LHCN-M2 (cell line): ENCODE measurements around the gene MDP1. TPM values are rescaled to one million over a fixed set of nuclear protein-coding genes. Genes with fewer than 3 reads are reported as not detected.
"Not testable (repeated sequence)": the region's sequence is repeated elsewhere in the genome, so short reads cannot be mapped to it uniquely, and the experiment has no call there.

Experiments used
- DNase-seq: peaks from one replicate; pipeline ENCODE4 v3.0.0-alpha.2; 2012; ENCODE audit warnings: low read depth
- total RNA-seq: library from RNA; depleted of rRNA; stranded (reverse); fragments of >200 nt; gene quantifications from 2 replicates; pipeline ENCODE4 v1.2.3, GENCODE V29; 2014

Gene MDP1
- total RNA-seq, 1 experiment from 2014 or later = 16.6 TPM

DNA sequence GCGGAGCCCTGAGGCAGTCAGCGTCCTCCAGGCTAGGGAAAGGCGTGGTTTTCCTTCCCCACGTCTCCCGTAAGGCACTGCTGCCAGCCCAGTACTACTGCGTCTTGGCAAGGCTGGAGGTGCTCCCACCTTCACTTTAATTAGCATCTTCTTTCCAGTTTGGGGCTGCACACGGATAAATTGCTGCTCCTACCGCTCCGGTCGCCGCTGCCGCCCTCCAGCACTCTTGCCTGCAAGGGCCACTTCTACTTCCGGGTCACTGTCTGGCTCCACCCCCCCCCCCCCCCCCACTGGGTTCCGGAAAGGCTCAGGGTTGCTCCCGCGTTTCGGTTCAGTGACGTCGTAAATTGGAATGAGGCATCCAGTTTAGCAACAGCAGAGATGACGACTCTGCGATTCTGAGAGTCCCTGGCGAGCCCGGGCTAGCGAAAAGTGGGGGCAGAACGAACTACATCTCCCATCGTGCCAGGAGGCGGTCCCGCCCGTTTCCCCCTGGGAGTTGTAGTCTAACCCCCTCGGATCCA, 16.3 kb upstream of the MDP1 start, which contains the start of gene NEDD8:
Gene NEDD8, minus strand, starts transcription at position 247 of the 524 bp plus-strand sequence. Its CDS starts 100 bp downstream, at position 147.
- peak; percentile 98 for DNase-seq

DNA sequence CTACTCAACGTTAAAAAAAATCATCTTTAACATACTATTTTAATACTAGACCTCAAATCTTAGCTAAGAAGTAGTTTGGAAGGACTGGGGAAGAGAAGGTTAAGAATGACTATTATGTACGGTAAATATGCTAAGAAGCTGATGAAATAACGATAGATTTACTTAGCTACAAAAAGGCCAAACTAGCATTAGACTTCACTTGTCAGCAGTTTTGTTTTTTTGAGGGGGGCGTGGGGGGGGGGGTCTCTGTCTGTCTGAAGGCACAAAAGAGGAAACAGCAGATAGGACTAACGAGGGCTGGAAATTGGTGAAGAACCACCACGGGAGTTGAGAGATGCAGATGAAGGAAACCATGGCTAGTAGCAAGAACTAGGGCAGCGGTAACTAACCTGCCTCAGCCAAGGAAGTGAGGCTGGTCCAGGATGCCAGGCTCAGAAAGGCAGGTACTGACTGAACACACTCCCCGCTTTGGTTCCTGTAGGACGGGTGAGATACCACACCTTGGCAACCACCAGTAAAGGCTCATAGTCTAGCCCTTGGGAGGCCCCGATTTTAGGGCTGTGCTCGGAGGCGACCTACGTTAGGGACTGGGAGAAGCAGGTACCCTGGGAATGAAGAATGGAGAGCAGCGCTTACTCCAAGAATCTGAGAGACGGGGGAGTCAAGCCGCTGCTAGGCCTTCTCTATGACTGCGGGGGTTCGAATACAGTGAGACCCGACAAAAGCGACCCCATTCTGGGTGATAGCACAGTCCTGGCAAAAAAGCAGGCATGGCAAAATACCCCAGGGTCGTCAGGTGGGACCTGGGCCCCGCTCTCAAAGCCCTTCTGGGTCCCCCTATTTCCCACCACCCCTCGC, 15.6 kb upstream of the MDP1 start:
- DNase-seq = no peak

DNA sequence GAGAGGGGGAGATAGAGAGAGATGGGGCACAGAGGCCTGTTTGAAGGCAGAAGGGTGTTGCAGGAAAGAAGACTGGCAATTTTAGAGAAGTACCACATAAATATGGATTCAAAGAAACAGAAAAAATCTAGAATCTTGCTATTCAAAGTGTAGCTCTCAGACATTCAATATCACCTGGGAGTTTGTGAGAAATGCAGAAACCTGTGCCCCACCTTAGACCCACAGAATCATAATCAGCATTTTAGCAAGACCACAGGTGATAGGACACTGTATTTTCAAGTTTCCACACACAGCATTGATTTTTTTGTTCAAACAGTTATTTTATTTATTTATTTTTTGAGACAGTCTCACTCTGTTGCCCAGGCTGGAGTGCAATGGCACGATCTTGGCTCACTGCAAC, 13.0 kb upstream of the MDP1 start:
- DNase-seq = no peak

DNA sequence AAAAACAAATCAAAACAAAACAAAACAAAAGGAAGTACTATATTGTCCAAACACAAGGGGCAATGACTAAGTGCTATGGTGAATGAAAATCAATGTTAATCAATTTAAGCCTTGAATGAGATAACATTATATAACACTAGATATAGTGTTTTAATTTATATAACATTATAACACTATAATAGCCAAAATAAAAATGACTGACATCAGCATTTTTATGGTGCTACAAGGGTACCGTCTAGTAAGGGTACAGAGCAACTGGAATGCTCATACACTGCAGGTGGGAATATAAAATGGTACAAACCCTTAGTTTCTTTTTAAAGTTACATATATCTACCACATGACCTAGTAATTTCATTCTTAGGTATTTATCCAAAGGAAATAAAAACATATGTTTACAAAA, 10.6 kb upstream of the MDP1 start:
- DNase-seq = no peak

DNA sequence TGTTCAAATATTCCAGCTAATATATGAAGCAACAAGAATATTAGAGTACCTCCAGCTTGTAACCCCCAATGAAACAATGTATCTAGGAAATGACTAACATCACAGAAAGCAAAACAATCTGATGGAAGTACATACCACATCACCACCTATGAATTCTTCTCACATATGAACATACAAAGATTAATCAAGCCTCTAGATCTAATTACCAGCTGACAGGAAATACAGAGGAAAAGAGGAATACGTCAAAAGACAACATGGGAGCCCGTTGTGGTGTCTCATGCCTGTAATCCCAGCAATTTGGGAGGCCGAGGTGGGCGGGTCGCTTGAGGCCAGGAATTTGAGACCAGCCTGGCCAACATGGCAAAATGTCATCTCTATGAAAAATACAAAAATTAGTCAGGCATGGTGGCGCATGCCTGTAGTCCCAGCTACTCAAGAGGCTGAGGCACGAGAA, 8.8 kb upstream of the MDP1 start:
- DNase-seq = peak; percentile 83

DNA sequence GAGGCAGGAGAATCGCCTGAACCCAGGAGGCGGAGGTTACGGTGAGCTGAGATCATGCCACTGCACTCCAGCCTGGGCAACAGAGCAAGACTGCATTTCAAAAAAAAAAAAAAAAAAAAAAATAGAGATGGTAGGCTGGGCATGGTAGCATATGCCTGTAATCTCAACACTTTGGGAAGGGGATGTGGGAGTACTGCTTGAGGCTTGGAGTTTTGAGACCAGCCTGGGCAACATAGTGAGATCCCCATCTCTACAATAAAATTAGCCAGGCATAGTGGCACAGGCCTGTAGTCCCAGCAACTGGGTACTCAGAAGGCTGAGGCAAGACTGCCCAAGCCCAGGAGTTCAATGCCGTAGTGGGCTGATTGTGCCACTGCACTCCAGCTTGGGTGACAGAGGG, 7.1 kb upstream of the MDP1 start:
- not testable (repeated sequence) for DNase-seq

DNA sequence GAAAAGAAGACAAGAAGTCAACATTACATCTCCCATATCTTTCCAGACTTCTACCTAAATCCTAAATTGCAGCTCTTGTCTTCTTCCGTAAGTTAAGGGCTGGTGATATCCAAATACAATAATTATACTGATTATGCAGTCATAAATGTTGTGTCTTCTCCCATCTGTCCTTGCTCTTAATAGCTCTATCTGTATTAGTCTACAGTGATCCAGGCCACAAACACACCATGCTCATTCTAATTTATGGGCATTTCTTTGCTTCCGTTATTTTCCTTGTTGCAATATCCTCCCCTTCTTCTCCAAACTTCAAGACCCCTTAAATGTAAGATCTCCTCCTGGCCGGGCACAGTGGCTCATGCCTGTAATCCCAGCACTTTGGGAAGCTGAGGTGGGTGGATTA, 3.7 kb upstream of the MDP1 start:
- no peak for DNase-seq

DNA sequence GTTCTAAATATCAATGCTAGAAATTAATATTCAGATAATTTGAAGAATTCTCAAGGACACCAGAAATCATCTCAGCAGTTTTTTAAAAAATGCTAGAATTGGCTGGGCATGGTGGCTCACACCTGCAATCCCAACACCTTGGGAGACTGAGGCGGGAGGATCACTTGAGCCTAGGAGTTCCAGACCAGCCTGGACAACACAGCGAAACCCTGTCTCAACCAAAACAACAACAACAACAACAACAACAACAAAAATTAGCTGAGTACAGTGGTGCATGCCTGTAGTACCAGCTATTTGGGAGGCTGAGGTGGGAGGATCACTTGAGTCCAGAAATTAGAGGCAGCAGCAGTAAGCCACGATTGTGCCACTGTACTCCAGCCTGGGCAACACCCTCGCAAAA, 3.2 kb upstream of the MDP1 start:
- no peak for DNase-seq

DNA sequence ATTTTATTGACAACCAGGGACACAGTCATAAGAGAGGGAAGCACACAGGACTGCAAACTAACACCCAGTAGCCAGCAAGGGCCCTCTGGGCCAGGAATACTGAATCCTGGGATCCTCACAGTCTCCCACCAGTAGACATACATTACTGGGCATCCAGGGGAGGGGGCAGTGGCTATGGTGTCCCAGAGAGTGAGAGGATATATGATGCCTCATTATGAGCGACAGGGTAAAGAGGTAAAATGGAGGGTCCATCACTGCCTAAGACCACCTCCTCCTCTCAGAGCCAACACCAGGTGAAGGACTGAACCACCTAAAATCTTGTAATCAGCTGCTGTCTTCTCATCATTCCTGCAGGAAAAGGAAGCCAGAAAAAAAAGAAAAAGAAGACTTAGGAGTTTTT, 1.0 kb upstream of the MDP1 start:
- DNase-seq = not testable (repeated sequence)

DNA sequence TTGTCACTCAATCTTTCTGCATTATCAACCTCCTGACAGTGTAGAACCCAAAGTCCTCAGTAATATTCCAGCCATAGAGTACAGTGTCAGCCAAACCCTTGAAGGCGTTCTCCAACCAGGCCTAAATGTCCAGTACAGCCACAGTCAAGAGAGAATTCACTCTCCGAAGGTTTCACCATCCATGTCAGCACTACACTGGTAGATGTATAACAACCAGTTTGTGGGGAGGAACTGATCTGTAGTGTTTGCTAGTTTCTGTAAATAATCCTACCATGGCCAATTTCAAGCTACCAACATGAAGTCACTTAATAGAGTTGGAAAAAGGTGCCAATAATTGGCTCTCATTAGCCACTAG, 456 bp upstream of the MDP1 start:
- no peak for DNase-seq

DNA sequence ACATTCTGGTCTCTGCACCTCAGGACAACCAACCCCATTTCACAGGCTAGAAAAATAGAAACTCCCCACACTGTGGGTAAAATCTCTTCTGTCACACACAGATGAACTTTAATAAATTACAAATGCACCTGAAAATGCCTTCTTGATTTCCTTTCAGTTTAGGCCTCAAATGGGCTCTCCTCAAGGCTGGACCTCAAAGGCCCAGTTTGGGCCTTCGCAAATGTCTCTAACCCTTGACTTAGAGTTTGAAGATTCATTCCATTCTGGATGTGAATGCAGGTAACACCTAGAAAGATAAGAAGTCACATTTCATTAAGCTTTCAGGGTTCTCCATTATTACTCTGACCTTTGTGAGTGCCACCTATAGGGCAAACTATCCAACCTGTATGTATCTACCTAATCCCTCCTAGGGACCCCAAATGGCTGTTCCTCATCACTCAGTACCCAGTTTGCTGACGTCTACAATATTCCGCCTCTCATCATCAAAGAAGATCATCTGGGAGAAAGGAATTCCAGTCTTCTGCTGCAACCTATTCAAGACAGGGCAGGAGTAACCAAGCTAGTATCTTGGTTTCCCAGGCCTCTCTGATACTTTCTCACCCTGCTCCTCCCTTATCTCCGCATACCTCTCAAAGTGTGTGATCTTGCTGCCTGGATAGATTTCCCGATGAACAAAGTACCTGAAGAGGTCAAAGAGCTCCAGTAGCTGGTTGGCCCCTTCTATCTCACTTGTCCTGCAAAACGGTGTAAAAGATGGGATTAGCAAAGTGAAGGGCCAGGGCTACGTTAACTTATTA, 1.8 kb downstream of the MDP1 start:
- no peak for DNase-seq

DNA sequence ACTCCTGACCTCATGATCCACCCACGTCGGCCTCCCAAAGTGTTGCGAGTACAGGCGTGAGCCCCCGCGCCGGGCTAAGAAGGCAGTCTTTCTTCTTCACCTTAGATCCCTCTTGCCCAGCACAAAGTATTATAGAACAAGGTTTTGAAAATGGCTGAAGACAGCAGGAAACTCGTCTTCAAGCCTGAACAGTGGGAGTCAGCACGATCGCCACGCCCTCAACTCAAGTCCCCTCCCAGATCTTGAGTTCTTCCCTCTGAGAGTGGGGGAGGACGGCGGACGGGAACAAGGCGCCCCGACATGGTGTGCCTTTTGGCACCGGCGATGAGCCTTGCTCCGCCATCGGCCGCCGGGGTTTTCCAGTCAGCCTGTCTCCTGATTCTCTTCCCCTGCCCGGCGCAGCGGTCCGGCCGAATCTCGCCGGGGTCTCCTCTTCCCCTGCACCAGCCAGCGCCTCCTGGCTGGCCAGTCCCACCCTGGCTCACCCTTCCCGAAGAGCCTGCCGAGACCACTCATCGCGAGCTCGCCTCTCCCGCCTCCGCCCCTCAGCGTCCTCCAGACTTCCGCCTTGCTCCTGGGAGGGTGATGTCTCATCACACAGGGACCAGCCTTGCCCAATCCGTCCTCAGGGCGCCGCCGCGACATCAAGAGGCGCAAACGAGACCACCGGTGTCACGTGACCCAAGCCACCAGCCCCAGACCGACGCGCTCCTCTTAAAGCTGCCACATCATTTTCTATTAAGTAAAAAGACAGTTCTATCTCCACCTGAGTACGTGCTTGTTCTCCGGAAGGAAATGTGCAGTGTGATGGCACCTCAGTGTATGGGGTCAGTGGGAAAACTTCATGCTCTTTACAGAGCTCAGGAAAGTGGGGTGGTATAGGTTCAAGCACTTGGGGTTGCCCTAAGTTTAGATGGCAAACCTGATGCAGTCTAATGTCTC, 2.7 kb downstream of the MDP1 start, which contains the start of gene CHMP4A:
Gene CHMP4A, minus strand, starts transcription at position 565 of the 942 bp plus-strand sequence. Its CDS starts 49 bp downstream, at position 516.
- peak; percentile 98 for DNase-seq

DNA sequence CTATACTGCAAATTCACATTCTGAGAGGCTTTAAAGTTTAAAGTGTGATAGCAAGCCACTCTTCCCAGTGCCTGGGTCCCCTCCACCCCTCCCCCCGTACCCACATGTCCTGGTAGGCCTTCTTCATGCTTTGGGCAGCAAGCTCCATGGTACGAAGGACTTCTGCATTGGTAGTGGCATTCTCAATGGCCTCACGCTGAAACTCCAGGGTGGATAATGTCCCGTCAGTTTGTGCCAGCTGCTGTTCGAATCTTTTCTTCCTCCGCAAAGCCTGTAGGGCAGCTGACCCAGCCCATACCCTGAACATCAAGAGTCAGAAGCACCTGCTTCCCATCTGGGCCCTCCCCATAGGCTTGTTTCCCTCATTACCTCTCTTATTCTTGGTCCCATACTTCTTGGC, 4.6 kb downstream of the MDP1 start:
- DNase-seq = no peak

DNA sequence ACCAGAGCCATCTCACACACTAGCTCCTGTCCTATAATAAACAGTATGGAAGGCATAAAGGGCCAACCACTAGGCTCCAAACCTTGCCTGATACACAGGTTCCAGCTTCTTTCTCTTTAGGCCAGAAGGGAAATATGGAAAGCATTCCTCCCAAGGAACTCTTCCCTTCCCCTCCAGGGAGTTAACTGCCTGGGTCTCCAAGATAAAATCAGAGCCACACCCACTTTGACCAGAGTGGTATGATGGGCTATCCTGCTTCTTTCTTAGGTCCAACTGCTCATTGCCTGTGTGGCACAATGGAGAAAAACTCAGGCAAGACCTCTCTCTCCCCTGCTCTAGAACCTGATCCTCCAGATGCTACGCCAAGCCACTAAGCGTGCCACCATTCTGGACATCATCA, 8.2 kb downstream of the MDP1 start:
- no peak for DNase-seq

DNA sequence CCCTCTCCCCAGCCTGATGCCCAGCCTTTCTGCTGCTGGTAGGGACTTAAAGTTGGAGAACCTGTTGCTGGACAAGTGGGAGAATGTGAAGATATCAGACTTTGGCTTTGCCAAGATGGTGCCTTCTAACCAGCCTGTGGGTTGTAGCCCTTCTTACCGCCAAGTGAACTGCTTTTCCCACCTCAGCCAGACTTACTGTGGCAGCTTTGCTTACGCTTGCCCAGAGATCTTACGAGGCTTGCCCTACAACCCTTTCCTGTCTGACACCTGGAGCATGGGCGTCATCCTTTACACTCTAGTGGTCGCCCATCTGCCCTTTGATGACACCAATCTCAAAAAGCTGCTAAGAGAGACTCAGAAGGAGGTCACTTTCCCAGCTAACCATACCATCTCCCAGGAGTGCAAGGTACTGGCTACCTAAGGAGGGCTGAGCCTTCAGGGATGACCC, 8.7 kb downstream of the MDP1 start:
- no peak for DNase-seq

DNA sequence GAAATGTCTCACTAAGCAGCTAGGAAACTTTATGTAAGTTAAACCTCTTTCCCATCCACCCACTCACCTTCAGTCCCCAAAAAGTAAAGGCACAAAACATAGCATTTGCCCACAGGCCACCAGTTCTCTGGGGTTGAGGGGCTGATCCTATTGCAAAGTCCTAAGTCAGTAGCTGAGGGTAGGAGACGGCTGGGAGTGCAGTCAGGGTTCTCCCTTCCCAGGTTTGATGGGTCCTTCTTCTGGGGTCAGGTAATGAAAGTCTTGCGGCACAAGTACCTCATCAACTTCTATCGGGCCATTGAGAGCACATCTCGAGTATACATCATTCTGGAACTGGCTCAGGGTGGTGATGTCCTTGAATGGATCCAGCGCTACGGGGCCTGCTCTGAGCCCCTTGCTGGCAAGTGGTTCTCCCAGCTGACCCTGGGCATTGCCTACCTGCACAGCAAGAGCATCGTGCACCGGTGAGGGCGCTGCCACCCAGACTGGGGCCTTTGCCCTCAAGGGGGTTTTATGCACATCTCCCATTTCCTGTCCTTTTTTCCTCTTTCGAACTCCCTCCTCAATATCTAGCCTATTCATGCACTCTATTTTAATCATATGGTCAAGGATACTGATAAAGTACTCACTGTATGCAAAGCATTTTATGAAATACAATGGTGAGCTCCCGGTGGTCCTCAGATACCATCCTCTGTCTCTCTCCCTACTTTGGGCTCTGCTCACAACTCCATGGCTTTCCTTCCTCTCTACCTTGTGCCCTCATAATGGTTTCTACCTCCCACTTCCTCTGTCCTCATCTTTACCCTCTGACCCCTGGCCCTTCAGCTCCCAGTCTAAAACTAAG, 9.4 kb downstream of the MDP1 start:
- DNase-seq = no peak

DNA sequence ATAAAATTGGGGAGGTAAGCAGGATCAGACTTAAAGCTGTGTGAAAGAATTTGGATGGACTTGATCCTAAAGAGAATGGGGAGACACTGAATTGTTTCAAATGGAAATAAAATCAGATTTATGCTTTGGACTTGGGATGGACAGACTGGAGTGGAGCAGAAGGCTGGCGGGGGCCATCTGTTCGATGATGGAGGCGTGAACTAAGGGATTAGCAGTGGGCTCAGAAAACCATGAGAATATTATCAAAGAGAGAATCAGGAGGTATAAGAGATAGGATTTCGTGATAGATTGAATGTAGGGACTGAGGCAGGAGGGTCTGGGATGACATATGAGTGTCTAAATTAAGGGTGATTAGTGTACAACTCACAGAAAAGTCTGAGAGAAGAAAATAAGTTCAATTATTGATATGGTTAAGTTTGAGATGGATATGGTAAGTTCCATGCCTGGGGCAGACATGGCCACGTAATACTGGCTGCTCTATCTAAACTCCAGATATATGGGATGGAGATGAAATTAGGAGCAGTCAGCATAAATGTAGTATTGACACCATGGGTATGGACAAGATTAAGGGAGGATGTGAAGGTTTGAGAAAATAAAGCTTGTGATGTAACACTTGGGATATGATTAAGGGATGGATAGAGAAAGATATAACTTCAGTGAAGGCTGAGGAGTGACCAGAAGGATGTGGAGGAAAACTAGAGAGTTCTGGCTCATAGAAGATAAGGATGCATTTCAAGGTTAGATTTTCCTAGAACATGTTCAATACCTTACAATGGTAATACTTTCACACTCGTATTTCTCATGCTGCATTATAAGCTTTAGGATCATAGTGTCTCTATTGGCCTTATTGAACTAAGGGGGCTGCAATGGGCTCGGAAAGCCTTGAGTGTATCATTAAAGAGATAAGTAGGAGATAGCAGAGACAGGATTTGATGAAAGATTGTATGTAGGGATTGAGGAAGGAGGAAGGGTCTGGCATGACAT, 11.4 kb downstream of the MDP1 start:
- no peak for DNase-seq

DNA sequence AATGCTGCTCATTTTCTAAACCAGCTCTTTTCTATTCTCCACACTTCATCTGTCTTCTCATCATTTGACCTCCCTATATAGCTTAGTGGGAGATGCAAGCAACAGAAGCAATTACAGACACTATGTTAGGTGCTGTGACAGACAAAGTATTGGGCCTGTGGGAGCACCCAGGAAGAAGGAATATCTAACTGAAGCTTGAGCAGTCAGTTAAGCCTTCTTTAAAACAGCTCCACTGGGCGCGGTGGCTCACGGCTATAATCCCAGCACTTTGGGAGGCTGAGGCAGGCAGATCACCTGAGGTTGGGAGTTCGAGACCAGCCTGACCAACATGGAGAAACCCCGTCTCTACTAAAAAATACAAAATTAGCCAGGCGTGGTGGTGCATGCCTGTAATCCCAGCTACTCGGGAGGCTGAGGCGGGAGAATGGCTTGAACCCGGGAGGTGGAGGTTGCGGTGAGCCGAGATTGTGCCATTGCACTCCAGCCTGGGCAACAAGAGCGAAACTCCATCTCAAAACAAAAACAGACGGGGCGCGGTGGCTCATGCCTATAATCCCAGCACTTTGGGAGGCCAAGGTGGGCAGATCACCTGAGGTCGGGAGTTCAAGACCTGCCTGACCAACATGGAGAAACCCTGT, 12.5 kb downstream of the MDP1 start:
- not testable (repeated sequence) for DNase-seq
